H1 (cell line): ENCODE data around the gene CASR. TPM values are rescaled to one million over a fixed set of nuclear protein-coding genes. Genes with fewer than 3 reads are reported as not detected.

ENCODE experiments used
- CTCF ChIA-PET: fragments of 300-600 bp; sonication (Branson Sonifier 250); formaldehyde crosslinking; loops from one replicate; lab custom pipeline; 2021; ENCODE audit not compliant: partially characterized antibody; lab: Charles Lee
- POLR2A ChIA-PET: fragments of 300-600 bp; sonication (Branson Sonifier 250); formaldehyde crosslinking; loops from one replicate; lab custom pipeline; 2021; ENCODE audit warnings: inconsistent platforms; ENCODE audit not compliant: partially characterized antibody; lab: Charles Lee
- DNase-seq, 2 experiments: peaks; one replicate each; pipeline versions ENCODE4 v3.0.0 to v3.0.0-alpha.2; 2010 to 2022; ENCODE audit warnings: low spot score in 2 of 2, low read depth in 1 of 2, mixed read lengths in 1 of 2
- FAIRE-seq: peaks from 2 replicates; lab custom pipeline; 2011; peaks lifted over from hg19 to GRCh38; lab: Jason Lieb, UNC
- H2AFZ ChIP-seq: 2 replicates; pipeline ENCODE4 v1.8.1; 2012; ENCODE audit warnings: low read length, inconsistent platforms
- H2AK5ac ChIP-seq: 2 replicates; pipeline ENCODE4 v1.6.1; 2013; ENCODE audit warnings: low read depth, low read length
- H2BK120ac ChIP-seq: replicated peaks from 2 replicates; pipeline ENCODE3; 2013; ENCODE audit warnings: low read depth, low read length, inconsistent platforms
- H2BK12ac ChIP-seq: 2 replicates; pipeline ENCODE4 v1.6.1; 2013; ENCODE audit warnings: low read depth, low read length
- H2BK15ac ChIP-seq: 2 replicates; pipeline ENCODE4 v1.6.1; 2013; ENCODE audit warnings: low read length
- H2BK20ac ChIP-seq: 2 replicates; pipeline ENCODE4 v1.6.1; 2013; ENCODE audit warnings: low read length
- H2BK5ac ChIP-seq: 2 replicates; pipeline ENCODE4 v1.6.1; 2013; ENCODE audit warnings: low read depth, low read length
- H3K14ac ChIP-seq: 2 replicates; pipeline ENCODE4 v1.6.1; 2013; ENCODE audit warnings: inconsistent platforms; ENCODE audit not compliant: insufficient read length
- H3K18ac ChIP-seq: 2 replicates; pipeline ENCODE4 v1.6.1; 2013; ENCODE audit warnings: low read length; ENCODE audit errors: extremely low read depth
- H3K23ac ChIP-seq: 2 replicates; pipeline ENCODE4 v1.6.1; 2013; ENCODE audit warnings: inconsistent platforms; ENCODE audit not compliant: insufficient read length
- H3K23me2 ChIP-seq: 2 replicates; pipeline ENCODE4 v1.6.1; 2013; ENCODE audit warnings: low read depth, low read length
- H3K27ac ChIP-seq: 2 replicates; pipeline ENCODE4 v1.6.1; 2011; ENCODE audit warnings: low read depth, low read length, inconsistent platforms
- H3K27me3 ChIP-seq, 4 experiments: replicated peaks in 1 of 4; 1 replicate in 1 of 4; 2 replicates in 3 of 4; pipeline versions ENCODE4 v1.6.1 to v1.8.1; 2011 to 2013; ENCODE audit warnings: low read length in 3 of 4, mild to moderate bottlenecking in 3 of 4, inconsistent platforms in 2 of 4, mixed read lengths in 2 of 4, moderate library complexity in 1 of 4; ENCODE audit not compliant: control insufficient read depth in 3 of 4, insufficient read depth in 3 of 4; ENCODE audit errors: extremely low read depth in 1 of 4
- H3K36me3 ChIP-seq, 4 experiments: 2 replicates each; pipeline versions ENCODE4 v1.6.1 to v1.8.1; 2011 to 2013; ENCODE audit warnings: mild to moderate bottlenecking in 4 of 4, low read length in 3 of 4, moderate library complexity in 2 of 4, control low read depth in 1 of 4, inconsistent platforms in 1 of 4; ENCODE audit not compliant: insufficient read depth in 4 of 4, control insufficient read depth in 2 of 4
- H3K4ac ChIP-seq: replicated peaks from 2 replicates; pipeline ENCODE3; 2013; ENCODE audit warnings: low read length, low read depth, mixed read lengths, inconsistent platforms; ENCODE audit not compliant: insufficient read length
- H3K4me1 ChIP-seq, 4 experiments: replicated peaks in 1 of 4; 1 replicate in 1 of 4; 2 replicates in 3 of 4; pipeline versions ENCODE4 v1.6.1 to v1.8.1; 2011 to 2013; ENCODE audit warnings: low read length in 3 of 4, inconsistent platforms in 2 of 4, mixed read lengths in 1 of 4; ENCODE audit not compliant: insufficient read depth in 4 of 4, control insufficient read depth in 3 of 4
- H3K4me2 ChIP-seq, 2 experiments: 2 replicates each; pipeline versions ENCODE4 v1.6.1 to v1.8.1; 2011 to 2013; ENCODE audit warnings: low read depth in 2 of 2, low read length in 2 of 2, control low read depth in 1 of 2, inconsistent platforms in 1 of 2, mild to moderate bottlenecking in 1 of 2; ENCODE audit not compliant: insufficient read depth in 1 of 2
- H3K4me3 ChIP-seq, 4 experiments: fragments of 200-600, 300-600 bp in 1 of 4; sonication (generic), shearing (Covaris generic), sonication (Bioruptor Twin) in 1 of 4; 2 replicates each; pipeline versions ENCODE4 v1.5.1 to v1.8.1; 2011 to 2016; ENCODE audit warnings: low read length in 4 of 4, low read depth in 3 of 4, control low read depth in 2 of 4, inconsistent platforms in 2 of 4, mild to moderate bottlenecking in 2 of 4, mixed read lengths in 1 of 4, moderate library complexity in 1 of 4; ENCODE audit not compliant: insufficient read depth in 2 of 4; ENCODE audit errors: extremely low read depth in 1 of 4
- H3K56ac ChIP-seq: replicated peaks from 2 replicates; pipeline ENCODE3; 2013; ENCODE audit warnings: low read depth, mild to moderate bottlenecking, mixed read lengths, low read length, inconsistent platforms; ENCODE audit not compliant: insufficient read length
- H3K79me1 ChIP-seq: 2 replicates; pipeline ENCODE4 v1.6.1; 2013; ENCODE audit warnings: low read depth, low read length, control low read depth
- H3K79me2 ChIP-seq, 2 experiments: 2 replicates each; pipeline versions ENCODE4 v1.6.1 to v1.8.1; 2012 to 2013; ENCODE audit warnings: low read length in 2 of 2, mild to moderate bottlenecking in 2 of 2, inconsistent platforms in 1 of 2; ENCODE audit not compliant: insufficient read depth in 2 of 2, control insufficient read depth in 1 of 2
- H3K9ac ChIP-seq, 4 experiments: replicated peaks in 1 of 4; 1 replicate in 1 of 4; 2 replicates in 3 of 4; pipeline versions ENCODE4 v1.6.1 to v1.8.1; 2011 to 2013; ENCODE audit warnings: low read depth in 3 of 4, low read length in 3 of 4, control low read depth in 2 of 4, mild to moderate bottlenecking in 2 of 4, moderate library complexity in 2 of 4, inconsistent platforms in 1 of 4; ENCODE audit errors: extremely low read depth in 1 of 4
- H3K9me3 ChIP-seq, 2 experiments: 2 replicates each; pipeline versions ENCODE4 v1.6.1 to v1.8.1; 2012 to 2013; ENCODE audit warnings: mild to moderate bottlenecking in 2 of 2, moderate library complexity in 2 of 2, control low read depth in 1 of 2, inconsistent platforms in 1 of 2, low read depth in 1 of 2, low read length in 1 of 2, mixed read lengths in 1 of 2; ENCODE audit not compliant: insufficient read depth in 2 of 2
- H4K20me1 ChIP-seq, 2 experiments: replicated peaks in 1 of 2; 2 replicates each; pipeline versions ENCODE3 to v1.8.1; 2011 to 2013; ENCODE audit warnings: inconsistent platforms in 2 of 2, low read length in 2 of 2, mild to moderate bottlenecking in 1 of 2; ENCODE audit not compliant: insufficient read depth in 2 of 2, control insufficient read depth in 1 of 2
- H4K5ac ChIP-seq: 2 replicates; pipeline ENCODE4 v1.6.1; 2013; ENCODE audit warnings: low read length, low read depth, mixed read lengths, inconsistent platforms; ENCODE audit not compliant: insufficient read length
- H4K8ac ChIP-seq: 2 replicates; pipeline ENCODE4 v1.8.0; 2013; ENCODE audit warnings: mild to moderate bottlenecking, moderate library complexity, low read length, inconsistent platforms; ENCODE audit not compliant: insufficient read depth; ENCODE audit errors: extremely low read depth
- H4K91ac ChIP-seq: replicated peaks from 2 replicates; pipeline ENCODE3; 2013; ENCODE audit warnings: low read length, mixed read lengths, inconsistent platforms; ENCODE audit not compliant: insufficient read length
- BACH1 ChIP-seq: IDR thresholded peaks from 2 replicates; pipeline ENCODE4 v1.6.1; 2012; ENCODE audit warnings: low read length, improper control_type of control experiment
- HDAC2 ChIP-seq, 2 experiments: fragments of 300-600 bp in 1 of 2; sonication (generic) in 1 of 2; IDR thresholded peaks; 2 replicates each; pipeline ENCODE4 v1.6.1; 2011 to 2012; ENCODE audit warnings: low read depth in 2 of 2, low read length in 2 of 2, mild to moderate bottlenecking in 2 of 2, moderate library complexity in 2 of 2, borderline replicate concordance in 1 of 2, inconsistent platforms in 1 of 2
- WGBS, 2 experiments: shearing (Covaris generic) in 1 of 2; methylation state at CpG; one replicate each; pipeline versions ENCODE4 v1.1.6 to v1.1.7; 2013 to 2015; ENCODE audit warnings: low lambda C conversion rate in 2 of 2, mixed read lengths in 2 of 2, inconsistent platforms in 1 of 2, low coverage in 1 of 2, missing lambda C conversion rate in 1 of 2; ENCODE audit not compliant: insufficient replicate concordance in 2 of 2, insufficient coverage in 1 of 2, insufficient read length in 1 of 2; ENCODE audit errors: extremely low coverage in 1 of 2, missing lambda C conversion rate in 1 of 2; 5-methylcytosine and 5-hydroxymethylcytosine counted together
- polyA plus RNA-seq, 7 experiments: library from polyadenylated mRNA; depleted of rRNA in 3 of 7; stranded (reverse) in 5 of 7; unstranded in 2 of 7; fragments of >200 nt in 5 of 7; fragments of 200-250 nt in 2 of 7; gene quantifications; 1 replicate in 5 of 7; 2 replicates in 1 of 7; 4 replicates in 1 of 7; pipeline versions ENCODE4 v1.2.1 to v1.2.3, GENCODE V29; 2011 to 2013; ENCODE audit warnings: missing spikeins in 2 of 7, mixed read lengths in 2 of 7
- total RNA-seq: library from RNA; stranded (reverse); fragmentation: NEBNext Ultra II Directional; extraction: Animal tissue kit (Norgen Biotek cat#: 25700); gene quantifications from 2 replicates; pipeline ENCODE4 v1.2.1, GENCODE V29; 2021

CASR gene
- total and polyA plus RNA-seq, 2 of the 8 experiments (the other 6 are each of a cell fraction or from before 2014, with no cell fraction given) = 0.36 to 0.58 TPM

DNA sequence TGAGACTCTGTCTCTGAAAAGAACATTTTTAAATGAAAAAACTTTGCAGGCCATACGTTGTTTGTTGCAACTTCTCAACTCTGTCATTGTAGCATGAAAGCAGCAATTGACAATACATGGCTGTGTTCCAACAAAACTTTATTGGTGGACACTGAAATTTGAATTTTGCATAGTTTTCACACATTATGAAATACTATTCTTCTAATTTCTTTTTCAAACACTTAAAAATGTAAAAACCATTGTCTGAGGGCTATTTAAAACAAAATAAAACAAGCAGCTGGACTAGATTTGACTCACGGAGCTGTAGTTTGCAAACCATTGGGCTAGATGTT, 123.1 kb downstream of the CASR start:
- Histone ChIP-seq H3K14ac (no peak overlapping the region), H3K4me2 (no peak overlapping the region), H3K9me3 (no peaks in the 10 kb centered on the region), H3K56ac (no peak overlapping the region), H3K36me3 (no peaks in the 10 kb centered on the region), H2BK5ac (no peak overlapping the region), H3K23ac (no peak overlapping the region), H2AK5ac (no peak overlapping the region), H4K20me1 (no peaks in the 10 kb centered on the region), H3K23me2 (no peaks in the 10 kb centered on the region), H2BK12ac (no peak overlapping the region), H4K5ac (no peak overlapping the region), H3K4me1 (no peaks in the 10 kb centered on the region), H3K27ac (no peak overlapping the region), H3K79me1 (no peaks in the 10 kb centered on the region), H3K27me3 (no peaks in the 10 kb centered on the region), H2AFZ (no peak overlapping the region), H3K4me3 (no peak overlapping the region), H3K18ac (no peak overlapping the region), H2BK15ac (no peak overlapping the region), H4K91ac (no peak overlapping the region), H4K8ac (no peak overlapping the region)
- 62% methylated on average over 2 of the region's 2 CpGs; no CpG with 5 or more reads in 1 of the 2 experiments for WGBS, 2 experiments
- ChIA-PET POLR2A (no interaction called here), CTCF (interaction anchor here (0.6 to 2.3 kb wide), 15 partner anchors 9 to 759 kb away, joined by 3 to 11 read pairs (median 4); no protein-coding TSS in a partner anchor)
- FAIRE-seq = no peak
- DNase-seq = no peak
- TF ChIP-seq HDAC2 (IDR thresholded peaks at IDR 0.05; ENCODE audit: borderline replicate concordance in 1 of 2, low read depth in 2 of 2, low read length in 2 of 2) (no peak), BACH1 (no peak)
- TF ChIP-seq, all 59 proteins: peak for 0
- no peak overlapping the region for H2BK20ac ChIP-seq
- H3K4ac ChIP-seq = no peak overlapping the region
- no peaks in the 10 kb centered on the region for H3K79me2 ChIP-seq
- H3K9ac ChIP-seq = no peak overlapping the region
- no peak overlapping the region for H2BK120ac ChIP-seq
